ENCODE measurements around the gene XYLT2.
"Not testable (repeated sequence)": the region's sequence is repeated elsewhere in the genome, so short reads cannot be mapped to it uniquely, and the experiment has no call there.

The XYLT2 gene

GRCh38 chr17:50397919-50398285, 52.0 kb downstream of the XYLT2 start:
- no peak for DNase-seq (ENCODE audit: extremely low read depth, low read depth)
- H3K4me3 ChIP-seq (replicated peaks; ENCODE audit: low read depth, low read length) = peak overlapping the region; percentile 100; the same call in 1 of the 2 replicates
- TF ChIP-seq, protein P1, sequence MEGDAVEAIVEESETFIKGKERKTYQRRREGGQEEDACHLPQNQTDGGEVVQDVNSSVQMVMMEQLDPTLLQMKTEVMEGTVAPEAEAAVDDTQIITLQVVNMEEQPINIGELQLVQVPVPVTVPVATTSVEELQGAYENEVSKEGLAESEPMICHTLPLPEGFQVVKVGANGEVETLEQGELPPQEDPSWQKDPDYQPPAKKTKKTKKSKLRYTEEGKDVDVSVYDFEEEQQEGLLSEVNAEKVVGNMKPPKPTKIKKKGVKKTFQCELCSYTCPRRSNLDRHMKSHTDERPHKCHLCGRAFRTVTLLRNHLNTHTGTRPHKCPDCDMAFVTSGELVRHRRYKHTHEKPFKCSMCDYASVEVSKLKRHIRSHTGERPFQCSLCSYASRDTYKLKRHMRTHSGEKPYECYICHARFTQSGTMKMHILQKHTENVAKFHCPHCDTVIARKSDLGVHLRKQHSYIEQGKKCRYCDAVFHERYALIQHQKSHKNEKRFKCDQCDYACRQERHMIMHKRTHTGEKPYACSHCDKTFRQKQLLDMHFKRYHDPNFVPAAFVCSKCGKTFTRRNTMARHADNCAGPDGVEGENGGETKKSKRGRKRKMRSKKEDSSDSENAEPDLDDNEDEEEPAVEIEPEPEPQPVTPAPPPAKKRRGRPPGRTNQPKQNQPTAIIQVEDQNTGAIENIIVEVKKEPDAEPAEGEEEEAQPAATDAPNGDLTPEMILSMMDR (IDR thresholded peaks at IDR 0.05; ENCODE audit: low read depth, low read length, missing control alignments) = no peak

GRCh38 chr17:50398672-50399071, 52.7 kb downstream of the XYLT2 start:
- not testable (repeated sequence) for H3K4me3 ChIP-seq (replicated peaks; ENCODE audit: low read depth, low read length); DNase-seq (ENCODE audit: extremely low read depth, low read depth)

GRCh38 chr17:50399591-50399990, 53.7 kb downstream of the XYLT2 start:
- H3K4me3 ChIP-seq (replicated peaks; ENCODE audit: low read depth, low read length); DNase-seq (ENCODE audit: extremely low read depth, low read depth): not testable (repeated sequence)

GRCh38 chr17:50405351-50405750, 59.4 kb downstream of the XYLT2 start:
- H3K4me3 ChIP-seq (replicated peaks; ENCODE audit: low read depth, low read length); DNase-seq (ENCODE audit: extremely low read depth, low read depth): not testable (repeated sequence)

- TF ChIP-seq, protein P1 (IDR thresholded peaks at IDR 0.05; ENCODE audit: low read depth, low read length, missing control alignments) = no peak
- H3K4me3 ChIP-seq (replicated peaks; ENCODE audit: low read depth, low read length) = no peak overlapping the region
These were observed 60.7 kb downstream of the XYLT2 start for GRCh38 chr17:50406578-50406977.

GRCh38 chr17:50407921-50408320, 62.0 kb downstream of the XYLT2 start:
- DNase-seq (ENCODE audit: extremely low read depth, low read depth) = no peak
- no peak overlapping the region for H3K4me3 ChIP-seq (replicated peaks; ENCODE audit: low read depth, low read length)
- TF ChIP-seq, protein P1 (IDR thresholded peaks at IDR 0.05; ENCODE audit: low read depth, low read length, missing control alignments) = no peak

More at GRCh38 chr17:50406578-50406977, 60.7 kb downstream of the XYLT2 start:
- DNase-seq (ENCODE audit: extremely low read depth, low read depth) = no peak

Data from HFF-Myc (cell line).